HG03039 (cell line): ENCODE data around the gene SLC25A42.
A peak's percentile ranks its signal among the peaks of the same experiment; 100 is the strongest.
"Not testable (repeated sequence)": the region's sequence is repeated elsewhere in the genome, so short reads cannot be mapped to it uniquely, and the experiment has no call there.

Experiments
- ATAC-seq: cut with Tn5 transposase; IDR thresholded peaks from one replicate; pipeline ENCODE4 v1.9.1; 2021; ENCODE audit warnings: mild to moderate bottlenecking, moderate library complexity; ENCODE audit not compliant: unreplicated experiment

SLC25A42 gene, protein sequence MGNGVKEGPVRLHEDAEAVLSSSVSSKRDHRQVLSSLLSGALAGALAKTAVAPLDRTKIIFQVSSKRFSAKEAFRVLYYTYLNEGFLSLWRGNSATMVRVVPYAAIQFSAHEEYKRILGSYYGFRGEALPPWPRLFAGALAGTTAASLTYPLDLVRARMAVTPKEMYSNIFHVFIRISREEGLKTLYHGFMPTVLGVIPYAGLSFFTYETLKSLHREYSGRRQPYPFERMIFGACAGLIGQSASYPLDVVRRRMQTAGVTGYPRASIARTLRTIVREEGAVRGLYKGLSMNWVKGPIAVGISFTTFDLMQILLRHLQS

DNA sequence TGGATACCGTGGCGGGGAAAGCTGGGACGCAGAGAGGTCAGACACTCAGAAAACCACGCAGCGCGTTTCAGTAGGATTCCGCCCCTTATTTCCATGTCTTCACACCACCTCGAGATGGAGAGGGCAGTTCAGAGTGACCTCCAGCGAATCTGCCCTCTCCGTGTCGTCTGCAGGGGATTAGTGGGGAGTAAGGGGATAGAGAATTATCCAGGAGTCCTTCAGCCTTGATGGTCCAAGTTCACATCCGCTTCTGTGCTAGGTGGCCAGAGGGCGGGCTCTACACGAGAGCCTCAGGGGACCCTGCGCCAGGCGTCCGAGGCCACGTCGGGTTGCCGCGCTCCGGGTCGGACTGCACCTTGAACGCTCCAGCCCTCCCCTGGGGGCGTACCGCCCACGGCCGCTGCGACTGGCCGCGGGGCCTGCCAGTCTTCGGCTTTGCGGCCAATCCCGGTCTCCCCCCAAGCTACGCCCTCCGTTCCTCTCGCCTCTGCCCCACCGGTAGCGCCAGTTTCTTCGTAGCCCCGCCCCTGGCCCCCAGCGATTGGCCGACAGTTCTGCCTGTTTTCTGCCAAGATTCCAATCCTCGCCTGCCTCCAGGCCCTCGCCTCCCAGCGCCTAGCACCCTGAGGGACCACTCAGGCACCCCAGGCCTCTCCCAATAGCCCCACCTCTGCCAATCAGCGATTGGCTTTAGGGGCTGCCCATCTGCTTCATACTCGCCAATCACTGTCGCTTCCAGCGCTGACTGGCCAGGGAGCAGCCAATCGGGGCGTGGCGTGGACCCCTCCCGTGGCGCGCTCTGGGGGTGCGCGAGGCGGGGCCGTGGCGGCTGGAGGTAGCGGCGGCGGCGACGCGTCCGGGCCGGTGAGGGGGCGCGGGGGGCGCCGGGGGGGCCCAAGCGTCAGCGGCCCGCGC lies at the start of gene SLC25A42:
SLC25A42 (plus strand) TSS at position 812 of the 915 bp plus-strand sequence. CDS start 32,131 bp downstream, outside the sequence.
- peak; percentile 90 for ATAC-seq

DNA sequence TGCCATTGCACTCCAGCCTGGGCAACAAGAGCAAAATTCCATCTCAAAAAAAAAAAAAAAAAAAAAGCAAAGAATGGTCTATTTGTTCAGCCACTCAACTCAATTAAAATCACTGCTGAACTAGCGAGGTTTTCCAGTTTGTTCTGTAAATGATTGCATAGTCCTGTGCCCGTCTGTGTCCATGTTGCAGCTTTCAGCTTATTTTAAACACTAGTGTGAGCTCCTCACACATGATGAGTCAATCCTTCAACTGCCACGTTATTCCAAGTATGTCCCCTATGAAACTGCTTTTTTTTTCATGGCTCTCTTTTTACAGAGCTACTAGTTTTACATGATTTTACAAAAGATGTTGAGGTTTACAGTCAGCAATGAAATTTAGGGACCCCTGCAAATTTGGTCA lies 42.7 kb upstream of the SLC25A42 start:
- ATAC-seq = no peak

DNA sequence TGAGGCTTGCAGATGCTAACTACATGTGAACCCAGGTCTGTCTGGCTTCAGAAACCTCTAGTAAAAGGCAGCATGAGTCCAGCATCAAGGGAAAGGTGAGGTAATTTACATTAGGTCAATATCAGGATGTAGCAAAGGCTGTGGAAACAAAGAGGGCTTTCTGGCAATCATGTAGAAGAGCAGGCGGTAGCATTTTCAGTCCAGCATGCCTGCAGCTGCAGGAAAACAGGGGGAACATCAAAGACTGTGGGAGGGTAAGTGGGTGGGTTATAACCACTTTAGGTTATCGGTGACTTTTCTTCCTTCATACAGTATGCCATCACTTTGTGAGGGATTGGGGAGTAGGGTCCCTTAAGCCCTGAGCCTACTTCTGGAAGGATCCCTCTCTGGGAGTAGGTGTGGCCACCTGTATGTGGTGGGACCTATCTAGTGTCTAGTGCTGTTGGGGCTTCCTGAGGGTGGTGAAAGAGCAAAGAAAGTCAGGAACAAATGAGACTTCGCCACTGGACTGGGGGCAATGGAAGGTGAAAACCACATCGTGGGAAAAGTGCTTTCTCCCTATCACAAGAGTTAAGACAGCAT lies 41.3 kb upstream of the SLC25A42 start:
- no peak for ATAC-seq

DNA sequence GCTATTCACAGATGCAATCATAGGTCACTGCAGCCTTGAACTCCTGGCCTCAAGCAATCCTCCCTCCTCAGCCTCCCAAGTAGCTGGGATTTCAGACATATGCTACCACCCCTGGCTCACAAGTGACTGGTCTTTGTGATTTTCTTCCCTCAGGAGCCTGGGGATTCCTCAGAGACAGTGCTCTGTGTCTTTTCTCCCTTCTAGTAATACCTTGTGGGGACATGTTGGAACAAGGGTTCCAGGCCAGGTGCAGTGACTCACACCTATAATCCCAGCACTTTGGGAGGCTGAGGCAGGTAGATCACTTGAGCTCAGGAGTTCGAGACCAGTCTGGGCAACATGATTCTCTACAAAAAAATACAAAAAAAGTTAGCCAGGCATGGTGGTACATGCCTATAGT lies 40.4 kb upstream of the SLC25A42 start:
- ATAC-seq = not testable (repeated sequence)

DNA sequence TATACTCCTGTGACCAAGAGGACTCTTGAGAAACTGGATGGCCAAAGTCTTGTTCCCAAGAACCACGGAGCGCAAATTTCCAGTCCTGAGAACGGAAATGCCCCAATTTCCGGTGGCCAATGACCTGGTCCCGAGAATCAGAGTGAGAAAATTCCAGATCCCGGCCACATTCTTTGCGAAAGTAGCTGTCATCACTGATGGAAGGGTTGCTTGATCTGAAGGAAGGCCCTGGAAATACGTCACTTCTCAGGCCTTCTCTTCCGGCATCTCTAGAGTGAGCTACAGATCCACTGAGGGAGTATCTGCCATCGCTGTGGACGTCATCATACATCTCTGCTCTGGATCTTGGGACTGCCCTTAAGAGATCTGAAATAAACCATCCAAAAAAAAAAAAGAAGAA lies 37.9 kb upstream of the SLC25A42 start:
- ATAC-seq = no peak

DNA sequence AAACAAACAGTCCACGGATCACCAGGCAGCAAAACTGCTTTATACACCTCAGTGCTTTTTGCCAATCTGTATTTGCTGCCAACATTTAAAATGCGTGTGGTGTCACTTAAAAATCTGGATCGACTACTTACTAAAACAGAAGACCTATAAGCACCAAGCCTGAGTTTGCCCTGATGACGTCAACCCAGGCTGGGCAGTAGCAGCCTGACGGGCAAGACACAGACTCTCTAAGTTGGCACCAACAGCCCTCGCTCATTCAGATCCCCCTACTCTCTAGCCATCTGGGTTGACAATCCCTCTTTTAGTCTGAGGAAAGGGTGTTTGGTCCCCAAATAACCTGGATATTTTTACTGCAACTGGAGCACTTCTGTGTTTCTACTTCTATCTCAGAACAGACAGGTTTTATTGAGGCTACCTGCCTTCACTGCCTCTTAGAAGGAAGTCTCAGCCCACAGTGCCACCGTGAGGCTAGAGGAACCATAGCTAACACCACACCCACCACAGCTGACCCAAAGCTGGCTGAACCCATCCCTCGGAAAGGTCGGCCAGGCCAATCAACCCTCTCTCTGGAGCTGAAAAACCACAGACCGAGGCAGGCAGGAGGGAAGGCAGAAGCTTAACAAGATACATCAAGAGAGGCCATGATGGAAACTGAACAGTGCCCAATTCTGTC lies 37.4 kb upstream of the SLC25A42 start:
- ATAC-seq = no peak

DNA sequence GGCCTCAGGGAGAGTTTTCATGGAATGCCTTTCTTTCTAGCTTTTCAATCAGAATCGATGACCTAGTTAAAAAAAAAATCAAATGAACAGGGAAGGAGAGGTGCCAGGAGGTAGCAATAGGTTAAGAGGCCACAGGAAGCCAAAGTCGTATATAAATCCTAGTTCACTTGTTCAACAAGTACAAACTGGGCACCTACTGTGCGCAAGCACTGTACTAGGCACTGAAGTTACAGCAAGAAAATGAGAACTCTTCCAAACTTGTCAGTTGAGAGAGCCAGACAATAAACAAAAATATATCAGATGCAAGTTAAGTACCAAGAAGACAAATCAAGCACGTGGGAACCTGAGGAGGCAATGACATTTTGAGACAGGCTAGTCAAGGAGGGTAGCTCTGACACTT lies 36.6 kb upstream of the SLC25A42 start:
- no peak for ATAC-seq

DNA sequence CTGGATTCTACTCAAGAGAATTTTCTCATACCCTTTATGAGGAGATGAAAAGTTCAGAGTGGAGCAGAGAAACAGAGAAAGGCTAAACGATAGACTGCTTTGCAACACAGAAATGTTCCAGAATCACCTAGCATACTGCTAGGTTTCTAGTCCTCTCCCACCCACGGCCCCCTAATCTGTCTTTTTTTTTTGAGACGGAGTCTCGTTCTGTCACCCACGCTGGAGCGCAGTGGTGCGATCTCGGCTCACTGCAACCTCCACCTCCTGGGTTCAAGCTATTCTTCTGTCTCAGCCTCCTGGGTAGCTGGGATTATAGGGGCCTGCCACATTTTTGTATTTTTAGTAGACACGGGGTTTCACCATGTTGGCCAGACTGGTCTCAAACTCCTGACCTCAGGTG lies 35.3 kb upstream of the SLC25A42 start:
- ATAC-seq = no peak

DNA sequence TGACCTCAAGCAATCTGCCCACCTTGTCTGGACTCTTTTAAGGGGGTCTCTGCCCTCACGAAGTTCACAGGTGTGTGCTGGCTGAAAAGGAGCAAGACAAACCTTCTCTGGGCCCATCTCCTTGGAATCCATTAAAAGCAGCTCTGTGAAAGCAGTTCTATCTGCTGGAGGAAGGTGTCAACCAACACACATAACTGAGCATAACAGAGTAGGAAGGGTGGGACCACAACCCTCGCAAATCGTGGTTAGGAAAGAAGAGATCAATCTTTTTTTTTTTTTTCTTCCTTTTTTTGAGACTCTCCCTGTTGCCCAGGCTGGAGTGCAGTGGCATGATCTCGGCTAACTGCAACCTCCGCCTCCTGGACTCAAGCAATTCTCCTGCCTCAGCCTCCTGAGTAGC lies 31.9 kb upstream of the SLC25A42 start:
- no peak for ATAC-seq

DNA sequence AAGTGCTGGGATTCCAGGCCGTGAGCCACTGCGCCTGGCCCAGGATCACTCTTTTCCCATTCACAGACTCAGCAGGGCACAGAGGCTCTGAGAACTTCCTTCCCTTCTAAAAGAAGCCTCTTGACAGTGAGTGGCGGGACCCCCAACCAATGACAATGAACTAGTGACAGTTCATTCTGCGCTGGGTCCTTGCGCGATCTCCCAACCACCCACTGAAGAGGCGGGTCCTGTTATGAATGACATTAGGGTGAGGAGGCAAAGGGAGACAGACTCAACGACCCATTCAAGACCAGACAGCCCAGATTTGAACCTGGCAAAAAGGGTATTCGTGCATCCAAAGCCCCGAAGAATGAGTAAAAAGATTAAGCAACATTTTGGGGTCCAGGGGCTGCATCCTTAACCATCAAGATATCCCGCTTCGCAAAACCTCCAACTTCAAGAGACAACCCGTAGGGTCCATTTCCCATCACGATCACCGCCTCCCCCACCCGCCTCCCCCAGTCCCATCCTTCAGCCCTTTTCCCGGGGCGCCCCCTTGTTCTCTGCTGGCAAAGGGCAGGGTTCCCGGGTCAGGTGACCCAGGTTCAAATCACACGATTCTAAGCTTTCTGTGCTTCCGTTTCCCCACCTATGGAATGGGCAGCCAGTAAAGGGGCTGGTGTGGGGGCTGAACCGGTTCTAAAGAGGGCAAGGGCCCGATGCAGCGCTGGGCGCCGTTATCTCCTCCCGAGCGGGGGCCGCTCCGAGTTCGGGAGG lies 31.2 kb upstream of the SLC25A42 start:
- ATAC-seq = peak; percentile 1

DNA sequence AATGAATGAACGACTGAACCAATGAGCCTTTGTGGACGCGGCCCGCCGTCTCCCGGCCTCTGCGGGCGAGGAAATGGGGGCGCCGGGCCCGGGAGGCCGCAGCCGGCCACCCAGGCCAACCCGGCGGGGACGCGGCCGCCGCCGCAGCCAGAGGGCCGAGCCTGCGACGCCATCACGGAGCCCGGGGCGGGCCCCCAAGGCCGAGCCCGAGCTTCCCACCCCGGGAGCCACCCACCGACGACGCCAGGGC lies 30.7 kb upstream of the SLC25A42 start:
- no peak for ATAC-seq

DNA sequence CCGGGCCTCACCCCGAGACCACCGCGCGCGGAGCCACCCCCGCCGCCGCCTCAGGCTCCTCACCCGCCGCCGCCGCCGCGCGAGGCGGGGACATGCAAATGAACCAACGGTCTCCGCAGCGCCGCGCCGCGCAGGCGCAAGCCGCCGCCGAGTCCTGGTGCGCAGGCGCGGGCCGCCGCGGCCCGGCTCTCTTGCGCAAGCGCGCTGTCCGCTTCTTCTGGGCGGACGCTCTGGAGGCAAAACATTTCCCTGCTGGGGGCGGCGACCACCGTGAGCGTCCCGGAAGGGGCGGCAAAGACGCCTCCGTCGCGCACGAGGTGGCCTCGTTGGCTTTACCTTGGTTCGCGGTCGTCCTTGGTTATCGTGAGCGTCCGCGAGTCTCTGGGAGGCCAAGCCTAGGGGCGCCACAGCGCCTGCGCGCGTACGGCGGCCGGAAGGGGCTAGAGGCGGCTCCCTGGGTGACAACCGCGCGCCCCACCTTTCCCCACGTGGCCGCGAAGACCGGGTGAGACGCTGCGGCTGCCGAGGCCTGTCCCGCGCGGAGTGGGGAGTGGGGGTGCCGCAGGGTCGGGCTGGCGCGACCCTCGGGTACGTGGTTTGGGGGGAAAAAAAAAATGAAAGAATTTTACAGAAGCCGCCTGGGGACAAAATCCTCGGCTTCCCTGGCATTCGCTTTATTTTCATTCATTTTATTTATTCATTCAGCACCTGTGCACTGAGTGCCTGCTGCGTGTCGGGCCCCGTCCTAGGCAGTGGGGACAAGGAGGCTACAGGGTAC lies 30.2 kb upstream of the SLC25A42 start, which contains the start of the genes ARMC6 and SUGP2:
ARMC6 (plus strand) TSS at position 178 of the 778 bp plus-strand sequence. CDS start 607 bp downstream, outside the sequence.
SUGP2 (minus strand) TSS at position 92 of the 778 bp plus-strand sequence. CDS start 2,446 bp downstream, outside the sequence.
- peak; percentile 74 for ATAC-seq

DNA sequence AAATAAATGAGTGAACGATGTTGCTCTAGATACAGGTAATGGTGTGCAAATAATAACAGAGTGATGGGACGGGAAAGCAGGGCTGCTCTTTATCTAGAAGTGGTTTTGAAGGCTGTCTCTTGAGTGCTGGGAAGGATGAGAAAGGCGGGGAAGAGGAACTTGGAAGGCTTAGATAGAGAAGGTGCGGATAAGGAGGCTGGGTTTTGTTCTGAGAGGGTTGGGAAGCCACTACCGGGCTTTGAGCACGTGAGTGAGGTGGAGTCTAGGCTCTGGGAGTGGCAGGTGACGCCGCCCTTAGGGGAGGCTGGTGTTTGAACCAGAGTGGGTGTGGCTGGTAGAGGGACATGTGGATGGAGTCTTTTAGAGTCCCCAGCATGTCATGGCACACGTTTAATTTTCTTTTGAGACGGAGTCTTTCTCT lies 29.6 kb upstream of the SLC25A42 start:
- ATAC-seq = no peak

DNA sequence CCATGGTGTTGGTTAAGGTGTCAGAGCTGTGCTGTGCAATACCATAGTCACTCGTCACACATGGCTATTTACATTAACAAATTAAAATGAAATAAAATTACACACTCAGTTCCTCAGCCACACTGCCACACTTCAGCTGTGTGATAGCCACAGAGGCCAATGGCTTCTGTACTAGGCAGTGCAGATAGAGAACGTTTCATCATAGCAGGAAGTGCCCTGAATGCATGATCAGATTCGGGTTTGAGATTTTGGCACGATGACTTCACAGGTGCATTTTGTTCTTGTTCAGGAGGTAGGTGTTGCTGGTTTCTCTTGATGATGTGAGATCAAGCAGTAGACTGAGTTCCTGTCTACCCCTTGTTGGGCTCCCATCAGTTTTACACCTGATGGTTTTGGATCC lies 23.9 kb upstream of the SLC25A42 start:
- no peak for ATAC-seq

DNA sequence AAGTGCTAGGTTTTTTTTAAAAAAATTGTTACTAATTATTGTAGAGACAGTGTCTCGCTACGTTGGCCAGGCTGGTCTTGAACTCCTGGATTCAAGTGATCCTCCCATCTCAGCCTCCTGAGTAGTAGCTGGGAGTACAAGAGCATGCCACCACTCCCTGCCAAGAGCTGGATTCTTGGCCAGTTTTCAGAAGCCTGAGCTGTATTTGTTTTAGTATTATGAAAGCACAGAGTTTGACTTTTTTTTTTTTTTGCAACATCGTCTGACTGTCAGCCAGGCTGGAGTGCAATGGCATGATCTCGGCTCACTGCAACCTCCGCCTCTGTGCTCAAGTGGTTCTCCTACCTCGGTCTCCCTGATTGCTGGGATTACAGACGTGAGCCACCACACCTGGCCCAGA lies 23.4 kb upstream of the SLC25A42 start:
- no peak for ATAC-seq

DNA sequence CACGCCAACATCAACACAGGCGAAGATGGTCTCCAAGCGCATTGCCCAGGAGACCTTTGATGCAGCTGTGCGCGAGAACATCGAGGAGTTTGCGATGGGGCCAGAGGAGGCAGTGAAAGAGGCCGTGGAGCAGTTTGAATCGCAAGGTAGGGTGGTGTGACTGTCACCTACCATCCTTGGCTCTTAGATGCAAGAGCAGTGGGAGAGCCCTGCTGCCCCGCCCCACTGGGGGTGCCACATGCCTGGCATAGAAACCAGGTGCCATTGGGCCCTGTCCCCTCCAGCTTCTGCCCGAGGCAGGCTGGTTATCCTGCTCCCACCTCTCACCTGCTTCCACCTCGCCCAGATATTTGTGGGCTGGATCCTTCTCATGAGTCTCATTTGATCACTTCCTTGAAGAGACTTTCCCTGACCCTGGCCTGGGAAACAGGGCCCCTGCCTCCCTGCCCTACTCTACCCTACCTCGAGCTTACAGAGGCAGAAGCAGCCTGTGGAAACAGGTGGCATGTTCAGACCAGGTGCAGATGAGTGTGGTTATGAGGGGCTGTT lies 21.0 kb upstream of the SLC25A42 start:
- no peak for ATAC-seq

DNA sequence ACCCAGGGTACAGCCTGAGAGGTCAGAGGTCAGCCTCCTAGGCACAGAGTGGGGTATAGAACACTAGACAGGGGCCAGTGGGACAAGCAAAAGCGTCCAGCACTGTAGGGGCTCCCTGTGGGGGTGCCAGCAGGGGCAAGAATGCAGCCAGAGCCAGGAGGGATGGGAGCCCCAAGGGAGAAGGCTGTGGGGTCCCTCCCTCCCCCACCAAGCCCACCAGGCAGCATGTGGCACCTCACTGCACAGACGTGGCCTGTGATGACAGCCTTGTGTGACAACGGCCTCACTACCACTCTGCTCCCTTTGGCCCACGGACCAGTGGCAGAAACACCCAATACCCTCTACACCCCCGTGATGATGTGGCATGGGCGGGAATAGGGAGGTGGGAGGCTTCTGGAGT lies 20.3 kb upstream of the SLC25A42 start:
- ATAC-seq = no peak

DNA sequence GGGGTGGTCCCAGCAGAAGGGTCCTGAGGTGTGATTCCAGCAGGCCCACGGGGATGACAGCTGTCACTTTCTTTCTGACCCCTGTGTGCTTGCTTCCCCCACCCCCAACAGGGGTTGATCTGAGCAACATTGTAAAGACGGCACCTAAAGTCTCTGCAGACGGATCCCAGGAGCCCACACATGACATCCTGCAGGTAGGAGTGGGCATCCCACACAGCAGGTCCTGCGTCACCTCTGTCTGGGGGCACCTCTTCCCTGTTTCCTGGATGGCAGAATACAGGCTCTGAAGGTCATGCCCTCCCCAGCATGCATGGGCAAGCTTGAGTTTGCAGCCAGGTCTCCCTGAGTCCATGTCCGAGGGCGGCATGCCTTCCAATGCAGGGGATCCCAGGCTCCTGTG lies 19.9 kb upstream of the SLC25A42 start:
- no peak for ATAC-seq

DNA sequence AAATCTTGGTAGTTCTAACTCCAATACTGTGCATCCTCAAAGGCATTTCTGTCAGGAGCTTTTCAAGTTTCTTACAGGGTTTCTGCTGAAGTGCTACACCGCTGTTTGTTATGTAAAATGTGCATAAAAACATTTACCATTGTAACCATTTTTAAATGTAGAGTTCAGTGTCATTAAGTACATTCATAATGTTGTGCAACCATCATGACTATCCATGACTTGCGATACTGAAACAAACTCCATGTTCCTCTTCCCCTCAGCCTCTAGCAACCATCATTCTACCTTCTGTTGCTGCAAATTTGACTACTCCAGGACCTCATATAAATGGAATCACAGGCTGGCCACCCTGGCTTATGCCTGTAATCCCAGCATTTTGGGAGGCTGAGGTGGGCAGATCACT lies 14.4 kb upstream of the SLC25A42 start:
- no peak for ATAC-seq
